HCT116 (cell line): Measurements from ENCODE around the gene BFSP1. TPM values are rescaled to one million over a fixed set of nuclear protein-coding genes. Genes with fewer than 3 reads are reported as not detected.

Experiments used
- ATAC-seq: fragments of 200-7000 bp; cut with Tn5 transposase; 2 replicates; pipeline ENCODE4 v1.9.1; 2020; ENCODE audit warnings: mild to moderate bottlenecking, moderate library complexity
- BruUV-seq: library from RNA; stranded (reverse); fragments of 400-500 nt; replicated peaks from 2 replicates; lab custom pipeline; 2021; lab: Mats Ljungman, UMichigan
- CTCF ChIA-PET: fragments of 300-600 bp; sonication (Branson Sonifier 250); formaldehyde crosslinking; loops from one replicate; lab custom pipeline; 2021; ENCODE audit warnings: antibody characterized with exemption; lab: Charles Lee
- POLR2A ChIA-PET: fragments of 300-600, 350-600 bp; sonication (Branson Sonifier 250); formaldehyde crosslinking; loops from one replicate; lab custom pipeline; 2021; ENCODE audit warnings: antibody characterized with exemption; lab: Charles Lee
- RAD21 ChIA-PET, 2 experiments: fragments of 300-600 bp; sonication (Branson Sonifier 250); formaldehyde crosslinking; loops; one replicate each; lab custom pipeline; 2023; ENCODE audit warnings: low total read pairs in 2 of 2; ENCODE audit not compliant: uncharacterized antibody in 2 of 2, unreplicated experiment in 2 of 2, low non-redundant PET in 1 of 2; lab: Charles Lee
- DNase-seq: peaks from one replicate; pipeline ENCODE4 v3.0.0-alpha.2; 2010; ENCODE audit warnings: low read depth, low spot score
- H2AFZ ChIP-seq: fragments of 200-600 bp; shearing (Covaris generic), sonication (generic); 2 replicates; pipeline ENCODE4 v1.6.1; 2017; ENCODE audit warnings: low read depth, mixed run types, mixed read lengths, antibody characterized with exemption, low read length; ENCODE audit not compliant: poor library complexity, severe bottlenecking
- H3K27ac ChIP-seq: 2 replicates; pipeline ENCODE4 v1.5.1; 2012; ENCODE audit warnings: low read depth, low read length
- H3K27me3 ChIP-seq: fragments of 200-600 bp; sonication (generic); 2 replicates; pipeline ENCODE4 v1.6.1; 2016; ENCODE audit warnings: mixed run types, low read length, mixed read lengths; ENCODE audit not compliant: insufficient read depth
- H3K36me3 ChIP-seq, 2 experiments: fragments of 200-500 bp in 1 of 2; fragments of 200-600 bp in 1 of 2; sonication (Bioruptor generic) in 1 of 2; sonication (generic) in 1 of 2; 2 replicates each; pipeline versions ENCODE4 v1.5.1 to v1.6.1; 2014 to 2016; ENCODE audit warnings: low read length in 2 of 2, inconsistent platforms in 1 of 2, mixed read lengths in 1 of 2, mixed run types in 1 of 2; ENCODE audit not compliant: insufficient read depth in 2 of 2, control insufficient read depth in 1 of 2
- H3K4me1 ChIP-seq, 2 experiments: fragments of 200-600 bp in 1 of 2; sonication (generic) in 1 of 2; 2 replicates each; pipeline versions ENCODE4 v1.5.1 to v1.6.1; 2012 to 2017; ENCODE audit warnings: low read length in 2 of 2, inconsistent platforms in 1 of 2, mild to moderate bottlenecking in 1 of 2, mixed read lengths in 1 of 2, mixed run types in 1 of 2, moderate library complexity in 1 of 2; ENCODE audit not compliant: insufficient read depth in 2 of 2, control insufficient read depth in 1 of 2
- H3K4me2 ChIP-seq: fragments of 200-600 bp; sonication (generic); 2 replicates; pipeline ENCODE4 v1.6.1; 2017; ENCODE audit warnings: mixed run types, low read length, mixed read lengths
- H3K4me3 ChIP-seq, 2 experiments: fragments of 200-600 bp in 1 of 2; sonication (generic) in 1 of 2; replicated peaks in 1 of 2; 2 replicates each; pipeline ENCODE4 v1.5.1; 2011 to 2016; ENCODE audit warnings: low read length in 2 of 2, control low read depth in 1 of 2, low read depth in 1 of 2, mild to moderate bottlenecking in 1 of 2, mixed read lengths in 1 of 2, mixed run types in 1 of 2
- H3K79me2 ChIP-seq: fragments of 200-600 bp; sonication (generic); 2 replicates; pipeline ENCODE4 v1.6.1; 2017; ENCODE audit warnings: mild to moderate bottlenecking, mixed run types, low read length, moderate library complexity, mixed read lengths; ENCODE audit not compliant: insufficient read depth
- H3K9ac ChIP-seq: fragments of 200-600 bp; sonication (generic); 2 replicates; pipeline ENCODE4 v1.6.1; 2016; ENCODE audit warnings: low read length, mixed read lengths
- H3K9me2 ChIP-seq: fragments of 200-600 bp; sonication (generic), shearing (Covaris generic); 2 replicates; pipeline ENCODE4 v1.6.1; 2017; ENCODE audit warnings: mixed run types, mild to moderate bottlenecking, moderate library complexity; ENCODE audit not compliant: insufficient read depth
- H3K9me3 ChIP-seq, 2 experiments: fragments of 200-500 bp in 1 of 2; fragments of 200-600 bp in 1 of 2; sonication (Bioruptor generic) in 1 of 2; sonication (generic) in 1 of 2; 2 replicates each; pipeline ENCODE4 v1.6.1; 2014 to 2017; ENCODE audit warnings: low read length in 2 of 2, mixed read lengths in 2 of 2, inconsistent platforms in 1 of 2, low read depth in 1 of 2, mild to moderate bottlenecking in 1 of 2, mixed run types in 1 of 2, moderate library complexity in 1 of 2; ENCODE audit not compliant: control insufficient read depth in 1 of 2, insufficient read depth in 1 of 2
- H4K20me1 ChIP-seq: fragments of 200-600 bp; sonication (generic), shearing (Covaris generic); 2 replicates; pipeline ENCODE4 v1.6.1; 2017; ENCODE audit warnings: mixed run types, mild to moderate bottlenecking, moderate library complexity; ENCODE audit not compliant: insufficient read depth
- ATF3 ChIP-seq: IDR thresholded peaks from 2 replicates; pipeline ENCODE4 v1.6.1; 2012
- CEBPB ChIP-seq: IDR thresholded peaks from 2 replicates; pipeline ENCODE4 v1.6.1; 2012; ENCODE audit warnings: low read depth
- POLR2A ChIP-seq: IDR thresholded peaks from 2 replicates; pipeline ENCODE4 v1.7.0; 2011; ENCODE audit warnings: borderline replicate concordance; ENCODE audit not compliant: insufficient read depth, insufficient read length; ENCODE audit errors: extremely low read depth
- REST ChIP-seq: IDR thresholded peaks from 2 replicates; pipeline ENCODE4 v1.6.1; 2012; ENCODE audit warnings: low read depth
- SP1 ChIP-seq: IDR thresholded peaks from 2 replicates; pipeline ENCODE4 v1.6.1; 2012; ENCODE audit warnings: low read depth
- SRF ChIP-seq: IDR thresholded peaks from 2 replicates; pipeline ENCODE4 v1.6.1; 2012; ENCODE audit warnings: low read depth
- TCF7L2 ChIP-seq: IDR thresholded peaks from 2 replicates; pipeline ENCODE4 v1.7.0; 2011; ENCODE audit warnings: borderline replicate concordance, inconsistent platforms; ENCODE audit not compliant: insufficient read depth, insufficient read length; ENCODE audit errors: extremely low read depth
- ZFX ChIP-seq: fragments of 450-650 bp; IDR thresholded peaks from 2 replicates; pipeline ENCODE4 v1.6.1; 2017
- ZNF274 ChIP-seq: fragments of 200-500 bp; sonication (Bioruptor generic); IDR thresholded peaks from 2 replicates; pipeline ENCODE4 v1.6.1; 2014; ENCODE audit warnings: mild to moderate bottlenecking, low read depth, low read length, inconsistent platforms
- intact Hi-C: fragments of 100-400 bp; cut with micrococcal nuclease; formaldehyde crosslinking; loops from 2 replicates; pipeline ENCODE4 v1.10.0; 2022
- total RNA-seq: library from RNA; stranded (reverse); gene quantifications from one replicate; pipeline ENCODE4 v1.2.1, GENCODE V29; 2021; ENCODE audit not compliant: unreplicated experiment

BFSP1 gene
- total RNA-seq, 1 experiment from 2014 or later = 8.8 TPM

- H3K27me3 ChIP-seq = peaks cover 25% of the 10 kb centered on the region
- TF ChIP-seq POLR2A = no peak
- TF ChIP-seq SRF = no peak
- no peak for TF ChIP-seq SP1
- no peak for TF ChIP-seq TCF7L2
- TF ChIP-seq REST = no peak
- H4K20me1 ChIP-seq = no peaks in the 10 kb centered on the region
- no peaks in the 10 kb centered on the region for H3K36me3 ChIP-seq
- POLR2A ChIA-PET = no interaction called here
- no peak overlapping the region for H3K4me3 ChIP-seq
- DNase-seq (no peak), ATAC-seq (no peak)
- RAD21 ChIA-PET = no interaction called here
- CTCF ChIA-PET = interaction anchor here (0.8 to 1.2 kb wide), 4 partner anchors 11 to 651 kb away, joined by 3 to 5 read pairs (median 3); no protein-coding TSS in a partner anchor
- no peaks in the 10 kb centered on the region for H3K4me1 ChIP-seq
- no peak overlapping the region for H3K27ac ChIP-seq
- intact Hi-C loops = no loop called here
- no peak overlapping the region for H3K4me2 ChIP-seq
- H2AFZ ChIP-seq = no peak overlapping the region
- no peaks in the 10 kb centered on the region for H3K9me2 ChIP-seq
- H3K79me2 ChIP-seq = no peaks in the 10 kb centered on the region
- no TSS peak for BruUV-seq
- no peak overlapping the region for H3K9ac ChIP-seq
- H3K9me3 ChIP-seq = no peaks in the 10 kb centered on the region
These were observed 77.6 kb downstream of the BFSP1 start for GRCh38 chr20:17453592-17453991.

GRCh38 chr20:17452441-17452840 is 78.7 kb downstream of the BFSP1 start:
- no peak for DNase-seq
- Histone ChIP-seq H3K4me1 (no peaks in the 10 kb centered on the region), H3K9me3 (no peaks in the 10 kb centered on the region), H3K36me3 (no peaks in the 10 kb centered on the region), H3K4me3 (no peak overlapping the region), H2AFZ (no peak overlapping the region), H4K20me1 (no peaks in the 10 kb centered on the region), H3K4me2 (no peak overlapping the region), H3K79me2 (no peaks in the 10 kb centered on the region), H3K27ac (no peak overlapping the region), H3K27me3 (peaks cover 25% of the 10 kb centered on the region), H3K9ac (no peak overlapping the region), H3K9me2 (no peaks in the 10 kb centered on the region)
- ATAC-seq = no peak
- intact Hi-C loops = no loop called here
- ChIA-PET RAD21 (no interaction called here), CTCF (interaction anchor here (1.0 to 1.2 kb wide), 3 partner anchors 21 to 650 kb away, joined by 3 to 5 read pairs (median 3); no protein-coding TSS in a partner anchor), POLR2A (no interaction called here)
- TF ChIP-seq ZFX = no peak
- no peak for TF ChIP-seq ATF3
- TF ChIP-seq SP1 = no peak
- TF ChIP-seq ZNF274 = no peak
- no peak for TF ChIP-seq CEBPB
- BruUV-seq = no TSS peak
